Caco-2 (cell line): ENCODE results near the gene LRRC41. TPM values are rescaled to one million over a fixed set of nuclear protein-coding genes. Genes with fewer than 3 reads are reported as not detected.
A peak's percentile ranks its signal among the peaks of the same experiment; 100 is the strongest.

Source experiments
- BruUV-seq: library from RNA; stranded (reverse); fragments of 400-500 nt; replicated peaks from 2 replicates; lab custom pipeline; 2021; lab: Mats Ljungman, UMichigan
- CTCF ChIA-PET: fragments of 300-600 bp; sonication (Branson Sonifier 250); formaldehyde crosslinking; loops from one replicate; lab custom pipeline; 2022; ENCODE audit warnings: antibody characterized with exemption; lab: Charles Lee
- POLR2A ChIA-PET: fragments of 300-600 bp; sonication (Branson Sonifier 250); formaldehyde crosslinking; loops from one replicate; lab custom pipeline; 2022; ENCODE audit warnings: antibody characterized with exemption; lab: Charles Lee
- DNase-seq, 2 experiments: peaks; one replicate each; pipeline versions ENCODE4 v3.0.0 to v3.0.0-alpha.2; 2020 to 2022
- H3K27me3 ChIP-seq: replicated peaks from 2 replicates; pipeline ENCODE4 v1.6.0; 2011; ENCODE audit warnings: low read length; ENCODE audit not compliant: control insufficient read depth, insufficient read depth
- H3K36me3 ChIP-seq: 2 replicates; pipeline ENCODE4 v1.5.1; 2011; ENCODE audit warnings: low read length; ENCODE audit not compliant: control insufficient read depth, insufficient read depth
- H3K4me1 ChIP-seq: fragments of 250-450 bp; sonication (Bioruptor Pico); 2 replicates; pipeline ENCODE4 v1.5.1; 2020; ENCODE audit warnings: mild to moderate bottlenecking
- H3K4me3 ChIP-seq: 2 replicates; pipeline ENCODE4 v1.5.1; 2011; ENCODE audit warnings: low read depth, mild to moderate bottlenecking, control low read depth, low read length
- H3K9me3 ChIP-seq: fragments of 250-450 bp; sonication (Bioruptor Pico); 2 replicates; pipeline ENCODE4 v1.5.1; 2020; ENCODE audit warnings: mild to moderate bottlenecking, moderate library complexity
- H3K27ac Mint-ChIP-seq: one replicate; pipeline ENCODE4 v1.8.0; 2022; ENCODE audit warnings: mixed read lengths; ENCODE audit not compliant: unreplicated experiment
- H3K27me3 Mint-ChIP-seq: one replicate; pipeline ENCODE4 v1.8.0; 2022; ENCODE audit warnings: mixed read lengths; ENCODE audit not compliant: insufficient read depth, unreplicated experiment
- H3K36me3 Mint-ChIP-seq: one replicate; pipeline ENCODE4 v1.8.0; 2022; ENCODE audit warnings: mild to moderate bottlenecking, mixed read lengths; ENCODE audit not compliant: insufficient read depth, unreplicated experiment
- H3K4me1 Mint-ChIP-seq: one replicate; pipeline ENCODE4 v1.8.0; 2022; ENCODE audit warnings: low read depth, mixed read lengths; ENCODE audit not compliant: unreplicated experiment
- H3K4me3 Mint-ChIP-seq: one replicate; pipeline ENCODE4 v1.8.0; 2022; ENCODE audit warnings: mild to moderate bottlenecking, moderate library complexity, mixed read lengths; ENCODE audit not compliant: unreplicated experiment
- H3K9me3 Mint-ChIP-seq: one replicate; pipeline ENCODE4 v1.8.0; 2022; ENCODE audit warnings: mixed read lengths; ENCODE audit not compliant: unreplicated experiment
- intact Hi-C: fragments of 100-400 bp; cut with micrococcal nuclease; formaldehyde crosslinking; loops from one replicate; pipeline ENCODE4 v1.10.0; 2022; ENCODE audit not compliant: unreplicated experiment
- total RNA-seq: library from RNA; stranded (reverse); gene quantifications from 2 replicates; pipeline ENCODE4 v1.2.3, GENCODE V29; 2022
- TF ChIP-seq, protein P1 (sequence below), 2 experiments: fragments of 200-600 bp in 1 of 2; IDR thresholded peaks; 1 replicate in 1 of 2; 2 replicates in 1 of 2; pipeline versions ENCODE4 v1.5.1 to v1.8.0; 2011 to 2022; ENCODE audit warnings: antibody characterized with exemption in 1 of 2, control low read depth in 1 of 2, inconsistent platforms in 1 of 2, low read depth in 1 of 2, low read length in 1 of 2, mild to moderate bottlenecking in 1 of 2, moderate library complexity in 1 of 2; ENCODE audit not compliant: insufficient read depth in 1 of 2, severe bottlenecking in 1 of 2, unreplicated experiment in 1 of 2

LRRC41 gene
- total RNA-seq, 1 experiment from 2014 or later = 41.7 TPM

DNA sequence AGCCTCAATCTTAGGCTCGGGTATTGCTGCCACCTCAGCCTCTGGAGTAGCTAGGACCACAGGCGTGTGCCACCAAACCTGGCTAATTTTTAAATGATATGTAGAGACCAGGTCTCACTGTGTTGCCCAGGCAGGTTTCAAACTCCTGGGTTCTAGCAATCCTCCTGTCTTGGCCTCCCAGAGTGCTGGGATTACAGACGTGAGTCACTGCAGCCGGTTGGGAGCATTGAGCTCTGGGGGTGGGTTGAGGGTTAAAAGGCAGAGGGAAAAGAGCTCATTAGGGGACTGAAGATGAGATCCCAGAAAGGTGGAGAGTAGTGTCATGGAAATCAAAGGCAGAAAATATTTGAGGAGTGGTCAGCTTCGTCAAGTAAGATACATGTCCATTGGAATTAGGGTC is 48.7 kb downstream of the LRRC41 start:
- intact Hi-C loops = no loop called here
- no peak overlapping the region for H3K4me3 ChIP-seq
- Mint-ChIP-seq H3K27me3 (no peaks in the 10 kb centered on the region), H3K36me3 (peaks cover 48% of the 10 kb centered on the region), H3K27ac (no peak overlapping the region), H3K9me3 (no peaks in the 10 kb centered on the region), H3K4me1 (peaks cover 7% of the 10 kb centered on the region), H3K4me3 (no peak overlapping the region)
- no peaks in the 10 kb centered on the region for H3K36me3 ChIP-seq
- no TSS peak for BruUV-seq
- no peaks in the 10 kb centered on the region for H3K4me1 ChIP-seq
- DNase-seq = no peak
- TF ChIP-seq, protein P1, sequence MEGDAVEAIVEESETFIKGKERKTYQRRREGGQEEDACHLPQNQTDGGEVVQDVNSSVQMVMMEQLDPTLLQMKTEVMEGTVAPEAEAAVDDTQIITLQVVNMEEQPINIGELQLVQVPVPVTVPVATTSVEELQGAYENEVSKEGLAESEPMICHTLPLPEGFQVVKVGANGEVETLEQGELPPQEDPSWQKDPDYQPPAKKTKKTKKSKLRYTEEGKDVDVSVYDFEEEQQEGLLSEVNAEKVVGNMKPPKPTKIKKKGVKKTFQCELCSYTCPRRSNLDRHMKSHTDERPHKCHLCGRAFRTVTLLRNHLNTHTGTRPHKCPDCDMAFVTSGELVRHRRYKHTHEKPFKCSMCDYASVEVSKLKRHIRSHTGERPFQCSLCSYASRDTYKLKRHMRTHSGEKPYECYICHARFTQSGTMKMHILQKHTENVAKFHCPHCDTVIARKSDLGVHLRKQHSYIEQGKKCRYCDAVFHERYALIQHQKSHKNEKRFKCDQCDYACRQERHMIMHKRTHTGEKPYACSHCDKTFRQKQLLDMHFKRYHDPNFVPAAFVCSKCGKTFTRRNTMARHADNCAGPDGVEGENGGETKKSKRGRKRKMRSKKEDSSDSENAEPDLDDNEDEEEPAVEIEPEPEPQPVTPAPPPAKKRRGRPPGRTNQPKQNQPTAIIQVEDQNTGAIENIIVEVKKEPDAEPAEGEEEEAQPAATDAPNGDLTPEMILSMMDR (IDR thresholded peaks at IDR 0.05; ENCODE audit: insufficient read depth in 1 of 2, low read depth in 1 of 2, low read length in 1 of 2, severe bottlenecking in 1 of 2, unreplicated experiment in 1 of 2) = no peak
- ChIA-PET POLR2A (no interaction called here), CTCF (no interaction called here)
- no peaks in the 10 kb centered on the region for H3K27me3 ChIP-seq
- H3K9me3 ChIP-seq = no peaks in the 10 kb centered on the region

DNA sequence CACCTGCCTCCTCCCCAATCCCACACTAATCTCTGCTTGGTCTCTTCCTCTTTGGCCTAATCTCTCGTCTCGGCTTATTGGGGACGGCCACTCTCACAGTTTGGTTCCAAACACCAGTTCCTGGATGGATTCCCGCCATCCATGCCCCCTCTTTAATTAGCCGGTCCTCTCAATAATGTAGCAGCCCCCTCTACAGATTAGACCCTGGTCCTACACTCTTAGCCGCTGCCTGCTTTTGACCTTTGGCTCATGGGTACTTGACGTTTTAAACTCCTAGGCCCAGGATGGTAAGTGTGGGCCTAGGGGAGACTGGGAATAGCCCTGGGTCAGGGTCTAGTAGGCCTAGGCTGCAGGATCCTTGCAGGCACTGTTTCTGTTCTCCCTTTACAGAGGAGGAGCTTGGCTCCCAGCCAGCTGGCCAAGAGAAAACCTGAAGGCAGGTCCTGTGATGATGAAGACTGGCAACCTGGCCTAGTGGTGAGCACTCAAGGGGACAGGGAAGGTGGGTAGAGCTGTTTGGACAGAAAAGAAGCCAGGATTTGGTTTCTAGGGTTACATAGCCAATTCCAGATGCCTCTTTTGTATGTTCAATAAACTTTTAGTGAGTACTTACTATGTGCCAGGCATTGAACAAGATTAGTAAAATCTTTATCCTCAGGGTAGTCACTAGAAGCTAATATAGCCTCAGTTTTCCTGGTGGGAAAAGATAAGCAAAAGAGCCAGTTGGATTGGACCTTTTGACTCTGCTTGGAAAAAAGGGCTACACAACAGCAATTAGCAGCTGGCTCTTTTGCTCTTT is 55.1 kb downstream of the LRRC41 start:
- CTCF ChIA-PET = interaction anchor here (1.6 kb wide), 1 partner anchor 25 kb away, joined by 18 read pairs; no protein-coding TSS in a partner anchor
- BruUV-seq = TSS peak; percentile 50

More for the DNA sequence above, 55.1 kb downstream of the LRRC41 start:
- Mint-ChIP-seq H3K4me1 (peaks cover 6% of the 10 kb centered on the region), H3K4me3 (peak overlapping the region; percentile 96), H3K9me3 (no peaks in the 10 kb centered on the region), H3K27ac (peak overlapping the region; percentile 98), H3K36me3 (peaks cover 44% of the 10 kb centered on the region), H3K27me3 (no peaks in the 10 kb centered on the region)
- TF ChIP-seq, protein P1 (IDR thresholded peaks at IDR 0.05; ENCODE audit: insufficient read depth in 1 of 2, low read depth in 1 of 2, low read length in 1 of 2, severe bottlenecking in 1 of 2, unreplicated experiment in 1 of 2) = no peak
- peak overlapping the region; percentile 58 for H3K4me3 ChIP-seq
- H3K27me3 ChIP-seq = no peaks in the 10 kb centered on the region
- intact Hi-C loops = no loop called here
- no peaks in the 10 kb centered on the region for H3K9me3 ChIP-seq
- no peaks in the 10 kb centered on the region for H3K4me1 ChIP-seq
- no peaks in the 10 kb centered on the region for H3K36me3 ChIP-seq
- peak; percentile 30 to 43 for DNase-seq
- POLR2A ChIA-PET = interaction anchor here (0.7 to 1.8 kb wide), 2 partner anchors 55 to 124 kb away, joined by 3 to 10 read pairs; partner anchors contain the start of genes LRRC41 and UQCRH
